ENCODE results near the gene PACSIN2. TPM values are rescaled to one million over a fixed set of nuclear protein-coding genes. Genes with fewer than 3 reads are reported as not detected.

PACSIN2 gene
- total RNA-seq, 1 donor from 2014 or later, result 128 TPM

DNA sequence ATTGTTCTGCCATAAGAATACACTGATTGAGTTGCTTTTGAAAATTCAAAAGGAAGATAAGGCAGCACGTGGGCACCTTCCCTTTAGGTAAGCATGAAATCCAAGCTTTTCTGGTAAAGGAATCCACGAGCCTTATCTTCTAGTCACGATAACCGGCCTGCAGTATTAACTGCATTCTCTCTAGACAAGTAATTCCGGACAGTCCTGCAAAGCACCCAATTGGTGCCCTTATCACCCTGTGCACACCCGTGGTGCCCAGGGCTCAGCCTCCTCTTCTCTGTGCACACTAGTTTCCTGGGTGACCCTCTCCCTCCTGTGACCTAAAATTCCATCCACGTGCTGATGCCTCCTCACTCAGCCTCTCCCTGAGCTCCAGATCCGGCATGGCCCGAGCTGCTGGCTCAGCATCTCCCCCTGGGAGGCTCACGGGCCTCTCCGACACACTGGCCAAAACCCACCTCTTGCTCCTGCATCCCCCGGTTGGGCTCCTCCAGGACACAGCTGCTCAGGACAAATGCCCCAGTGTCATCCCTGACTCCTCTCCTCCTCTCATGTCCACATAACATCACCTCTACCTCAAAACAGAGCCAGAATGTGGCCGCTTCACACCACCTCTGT, 63.7 kb downstream of the PACSIN2 start:
- no peaks in the 10 kb centered on the region for H3K36me3 ChIP-seq
- no peaks in the 10 kb centered on the region for H3K27me3 ChIP-seq
- ATAC-seq (no peak), DNase-seq (no peak)
- peaks cover 30% of the 10 kb centered on the region for H3K4me1 ChIP-seq
- intact Hi-C loops (cut with DNase I), result no loop called here
- TF ChIP-seq, protein P1, sequence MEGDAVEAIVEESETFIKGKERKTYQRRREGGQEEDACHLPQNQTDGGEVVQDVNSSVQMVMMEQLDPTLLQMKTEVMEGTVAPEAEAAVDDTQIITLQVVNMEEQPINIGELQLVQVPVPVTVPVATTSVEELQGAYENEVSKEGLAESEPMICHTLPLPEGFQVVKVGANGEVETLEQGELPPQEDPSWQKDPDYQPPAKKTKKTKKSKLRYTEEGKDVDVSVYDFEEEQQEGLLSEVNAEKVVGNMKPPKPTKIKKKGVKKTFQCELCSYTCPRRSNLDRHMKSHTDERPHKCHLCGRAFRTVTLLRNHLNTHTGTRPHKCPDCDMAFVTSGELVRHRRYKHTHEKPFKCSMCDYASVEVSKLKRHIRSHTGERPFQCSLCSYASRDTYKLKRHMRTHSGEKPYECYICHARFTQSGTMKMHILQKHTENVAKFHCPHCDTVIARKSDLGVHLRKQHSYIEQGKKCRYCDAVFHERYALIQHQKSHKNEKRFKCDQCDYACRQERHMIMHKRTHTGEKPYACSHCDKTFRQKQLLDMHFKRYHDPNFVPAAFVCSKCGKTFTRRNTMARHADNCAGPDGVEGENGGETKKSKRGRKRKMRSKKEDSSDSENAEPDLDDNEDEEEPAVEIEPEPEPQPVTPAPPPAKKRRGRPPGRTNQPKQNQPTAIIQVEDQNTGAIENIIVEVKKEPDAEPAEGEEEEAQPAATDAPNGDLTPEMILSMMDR (IDR thresholded peaks at IDR 0.05), result no peak
- no peak overlapping the region for H3K4me3 ChIP-seq
- H3K27ac ChIP-seq, result no peak overlapping the region
- no peaks in the 10 kb centered on the region for H3K9me3 ChIP-seq

DNA sequence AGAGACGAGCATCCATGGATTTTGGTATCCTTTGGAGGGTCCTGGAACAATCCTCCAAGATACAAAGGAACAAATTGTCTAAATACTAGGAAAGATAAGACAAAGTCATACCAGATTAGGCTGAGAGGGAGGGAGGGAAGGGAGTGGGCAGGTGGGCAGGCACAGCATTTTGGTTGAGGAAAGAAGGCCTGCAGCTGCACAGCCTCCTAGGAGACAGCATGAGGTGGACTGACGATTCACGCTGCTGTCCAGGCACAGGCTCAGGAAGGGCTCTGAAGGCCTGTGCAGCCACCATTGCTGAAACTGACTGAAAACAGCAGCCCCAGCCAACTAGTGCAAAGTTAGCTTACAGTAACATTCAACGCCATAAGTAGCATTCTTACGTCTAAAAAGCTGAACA, 64.7 kb downstream of the PACSIN2 start:
- H3K27me3 ChIP-seq, result no peaks in the 10 kb centered on the region
- no peak overlapping the region for H3K27ac ChIP-seq
- intact Hi-C loops (cut with DNase I), result no loop called here
- no peak for DNase-seq
- TF ChIP-seq, protein P1 (IDR thresholded peaks at IDR 0.05), result no peak
- no peak for ATAC-seq
- no peak overlapping the region for H3K4me3 ChIP-seq
- peaks cover 39% of the 10 kb centered on the region for H3K4me1 ChIP-seq
- no peaks in the 10 kb centered on the region for H3K9me3 ChIP-seq
- no peaks in the 10 kb centered on the region for H3K36me3 ChIP-seq

DNA sequence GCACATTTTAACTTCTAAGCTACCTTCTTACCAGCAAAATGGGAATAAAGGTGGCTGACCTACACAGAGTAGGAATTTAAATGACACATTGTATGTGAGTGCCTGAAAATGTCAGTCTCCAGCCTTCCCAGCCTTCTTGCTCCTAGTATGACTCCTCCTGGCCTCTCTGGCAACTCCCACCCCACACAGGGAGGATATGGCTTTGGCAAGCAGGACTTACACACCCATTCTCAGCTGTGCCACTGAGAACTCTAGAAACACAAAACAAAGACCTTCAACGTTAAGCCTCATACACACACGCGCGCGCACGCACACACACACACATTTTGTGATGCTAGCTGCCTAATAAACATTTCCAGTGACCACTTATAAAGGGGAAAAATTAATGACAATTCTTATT, 65.8 kb downstream of the PACSIN2 start:
- intact Hi-C loops (cut with DNase I), result no loop called here
- no peaks in the 10 kb centered on the region for H3K27me3 ChIP-seq
- no peak for DNase-seq
- H3K9me3 ChIP-seq, result no peaks in the 10 kb centered on the region
- peak; percentile 26 for ATAC-seq
- H3K27ac ChIP-seq, result no peak overlapping the region
- H3K4me1 ChIP-seq, result peaks cover 39% of the 10 kb centered on the region
- no peak overlapping the region for H3K4me3 ChIP-seq
- no peaks in the 10 kb centered on the region for H3K36me3 ChIP-seq
- TF ChIP-seq, protein P1 (IDR thresholded peaks at IDR 0.05), result no peak

DNA sequence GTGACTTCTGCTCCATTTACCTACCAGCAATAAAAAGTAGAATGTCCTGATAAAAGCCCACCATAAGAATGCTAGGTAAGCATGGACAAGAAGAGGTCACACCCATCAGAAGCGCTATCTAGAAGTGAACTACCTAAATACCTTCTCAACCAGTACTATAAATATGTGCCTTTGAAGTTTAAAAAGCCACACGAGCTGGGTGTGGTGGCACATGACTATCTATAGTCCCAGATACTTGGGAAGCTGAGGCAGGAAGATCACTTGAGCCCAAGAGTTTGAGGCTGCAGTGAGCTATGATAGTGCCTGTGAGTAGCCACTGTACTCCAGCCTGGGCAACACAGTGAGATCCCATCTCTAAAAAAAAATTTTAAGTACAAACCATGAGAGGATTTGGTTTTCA, 66.7 kb downstream of the PACSIN2 start:
- Histone ChIP-seq H3K27me3 (no peaks in the 10 kb centered on the region), H3K9me3 (no peaks in the 10 kb centered on the region), H3K4me3 (no peak overlapping the region), H3K27ac (no peak overlapping the region), H3K4me1 (peaks cover 39% of the 10 kb centered on the region), H3K36me3 (no peaks in the 10 kb centered on the region)
- intact Hi-C loops (cut with DNase I), result no loop called here
- TF ChIP-seq, protein P1 (IDR thresholded peaks at IDR 0.05), result no peak
- ATAC-seq (no peak), DNase-seq (no peak)

DNA sequence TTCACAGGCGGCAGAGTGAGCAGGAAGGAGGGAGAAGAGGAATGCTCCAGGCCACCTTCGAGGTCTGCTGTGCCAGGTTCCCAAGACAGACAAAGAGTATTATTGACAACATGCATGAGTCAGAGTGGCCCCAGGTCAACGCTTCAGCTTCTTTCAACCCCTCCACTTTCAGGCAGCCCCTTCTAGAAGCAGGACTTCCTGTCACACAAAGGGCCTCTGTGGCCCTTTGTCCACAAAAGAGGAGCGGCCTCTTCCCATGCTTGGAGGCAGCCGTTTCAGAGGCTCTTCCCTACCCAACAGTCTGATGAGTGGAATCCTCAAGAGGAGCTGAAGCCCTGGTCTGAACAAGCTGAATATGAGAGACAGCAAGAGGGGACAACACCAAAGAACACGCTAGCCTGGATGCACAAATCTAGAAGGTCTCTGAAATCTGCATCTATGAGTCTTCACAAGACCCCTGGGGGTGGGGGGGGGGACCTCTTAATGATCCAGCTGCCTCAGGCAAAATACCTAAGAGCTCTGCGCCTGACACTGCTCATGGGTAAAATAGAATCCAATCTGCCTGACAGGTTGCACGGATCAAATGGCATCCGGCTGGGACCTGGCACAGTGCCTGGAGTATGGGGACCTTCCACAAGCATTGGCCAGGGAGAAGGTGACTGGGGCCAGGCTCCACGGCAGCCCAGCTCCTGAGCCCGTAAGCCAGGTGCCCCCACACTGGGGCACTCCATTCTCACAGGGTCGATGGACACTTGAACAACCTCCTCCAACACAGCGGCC, 67.5 kb downstream of the PACSIN2 start:
- H3K36me3 ChIP-seq, result no peaks in the 10 kb centered on the region
- DNase-seq (no peak), ATAC-seq (peak; percentile 5)
- H3K27me3 ChIP-seq, result no peaks in the 10 kb centered on the region
- peaks cover 39% of the 10 kb centered on the region for H3K4me1 ChIP-seq
- intact Hi-C loops (cut with DNase I), result no loop called here
- TF ChIP-seq, protein P1 (IDR thresholded peaks at IDR 0.05), result no peak
- H3K27ac ChIP-seq, result peak overlapping the region; percentile 1
- H3K9me3 ChIP-seq, result no peaks in the 10 kb centered on the region
- no peak overlapping the region for H3K4me3 ChIP-seq
